GM12878 (cell line): ENCODE measurements around the gene POLR1D. TPM values are rescaled to one million over a fixed set of nuclear protein-coding genes. Genes with fewer than 3 reads are reported as not detected.
A peak's percentile ranks its signal among the peaks of the same experiment; 100 is the strongest.

Source experiments
- ATAC-seq: fragments of 200-7000 bp; cut with Tn5 transposase; 3 replicates; pipeline ENCODE4 v1.9.1; 2020; ENCODE audit warnings: mild to moderate bottlenecking, moderate library complexity
- BruUV-seq: library from RNA; stranded (reverse); fragments of 400-500 nt; replicated peaks from 2 replicates; lab custom pipeline; 2021; lab: Mats Ljungman, UMichigan
- CTCF ChIA-PET: fragments of 300-600 bp; sonication (Branson Sonifier 250); formaldehyde crosslinking; extraction: SDS; loops from one replicate; lab custom pipeline; 2021; ENCODE audit warnings: inconsistent platforms; lab: Yijun Ruan, JAX
- POLR2A ChIA-PET: fragments of 350-600 bp; formaldehyde crosslinking; extraction: SDS; loops from one replicate; lab custom pipeline; 2021; ENCODE audit warnings: inconsistent platforms; lab: Charles Lee
- RAD21 ChIA-PET: fragments of 300-600 bp; sonication (Branson Sonifier 250); formaldehyde crosslinking; loops from one replicate; lab custom pipeline; 2023; ENCODE audit warnings: antibody characterized with exemption; ENCODE audit not compliant: unreplicated experiment; lab: Charles Lee
- SMC1A ChIA-PET: fragments of 300-600 bp; sonication (Branson Sonifier 250); formaldehyde crosslinking; loops from one replicate; lab custom pipeline; 2023; ENCODE audit not compliant: unreplicated experiment, uncharacterized antibody; lab: Charles Lee
- DNase-seq: peaks from one replicate; pipeline ENCODE4 v3.0.0-alpha.2; 2011; ENCODE audit warnings: low read depth, low spot score
- FAIRE-seq: peaks from 3 replicates; lab custom pipeline; 2011; peaks lifted over from hg19 to GRCh38; lab: Jason Lieb, UNC
- H2AFZ ChIP-seq: 2 replicates; pipeline ENCODE4 v1.6.0; 2011; ENCODE audit warnings: low read depth, low read length, control low read depth; ENCODE audit not compliant: control insufficient read depth
- H3K27ac ChIP-seq: 2 replicates; pipeline ENCODE4 v1.5.1; 2011; ENCODE audit warnings: control low read depth; ENCODE audit not compliant: control insufficient read depth, insufficient read depth
- H3K27me3 ChIP-seq, 2 experiments: replicated peaks in 1 of 2; 2 replicates each; pipeline versions ENCODE4 v1.6.0 to v1.6.1; 2011; ENCODE audit warnings: low read length in 1 of 2; ENCODE audit not compliant: control insufficient read depth in 2 of 2, insufficient read depth in 2 of 2
- H3K36me3 ChIP-seq, 2 experiments: 2 replicates each; pipeline ENCODE4 v1.5.1; 2011; ENCODE audit warnings: low read length in 1 of 2; ENCODE audit not compliant: control insufficient read depth in 2 of 2, insufficient read depth in 2 of 2
- H3K4me1 ChIP-seq: 2 replicates; pipeline ENCODE4 v1.6.1; 2011; ENCODE audit warnings: mild to moderate bottlenecking, low read length, moderate library complexity, mixed read lengths; ENCODE audit not compliant: control insufficient read depth, insufficient read depth
- H3K4me2 ChIP-seq: 2 replicates; pipeline ENCODE4 v1.6.0; 2011; ENCODE audit warnings: control low read depth; ENCODE audit not compliant: control insufficient read depth, insufficient read depth
- H3K4me3 ChIP-seq: fragments of 200-600 bp; sonication (generic); 2 replicates; pipeline ENCODE4 v1.5.1; 2016
- H3K79me2 ChIP-seq: 2 replicates; pipeline ENCODE4 v1.6.0; 2011; ENCODE audit warnings: low read length; ENCODE audit not compliant: control insufficient read depth, insufficient read depth
- H3K9ac ChIP-seq: 2 replicates; pipeline ENCODE4 v1.8.0; 2011; ENCODE audit warnings: low read length, control low read depth, mixed read lengths; ENCODE audit not compliant: control insufficient read depth, insufficient read depth
- H3K9me3 ChIP-seq: replicated peaks from 3 replicates; pipeline ENCODE4 v1.5.1; 2011; ENCODE audit warnings: mild to moderate bottlenecking, low read length; ENCODE audit not compliant: control insufficient read depth, insufficient read depth
- H4K20me1 ChIP-seq: 2 replicates; pipeline ENCODE4 v1.6.0; 2011; ENCODE audit not compliant: control insufficient read depth, insufficient read depth
- ATF2 ChIP-seq: IDR thresholded peaks from 2 replicates; pipeline ENCODE4 v1.6.1; 2012; ENCODE audit warnings: low read length, inconsistent platforms
- BRCA1 ChIP-seq: IDR thresholded peaks from 2 replicates; pipeline ENCODE4 v1.6.1; 2011; ENCODE audit warnings: low read depth, low read length, improper control_type of control experiment
- EED ChIP-seq: sonication (generic); IDR thresholded peaks from 2 replicates; pipeline ENCODE4 v1.6.1; 2016; ENCODE audit warnings: antibody characterized with exemption, low read depth
- ESRRA ChIP-seq: IDR thresholded peaks from 2 replicates; pipeline ENCODE4 v1.6.1; 2012; ENCODE audit warnings: mild to moderate bottlenecking, low read length, improper control_type of control experiment
- ETV6 ChIP-seq, 2 experiments: fragments of 450-650 bp in 1 of 2; IDR thresholded peaks in 1 of 2; conservative IDR thresholded peaks in 1 of 2; 2 replicates each; pipeline ENCODE4 v1.6.1; 2014; ENCODE audit warnings: antibody characterized with exemption in 1 of 2, borderline replicate concordance in 1 of 2, low read depth in 1 of 2, mild to moderate bottlenecking in 1 of 2, moderate library complexity in 1 of 2
- KAT2A ChIP-seq: conservative IDR thresholded peaks from 2 replicates; pipeline ENCODE4 v1.6.1; 2011; ENCODE audit warnings: low read depth, low read length; ENCODE audit not compliant: control insufficient read depth
- KDM1A ChIP-seq: fragments of 200-600 bp; sonication (generic); IDR thresholded peaks from 2 replicates; pipeline ENCODE4 v1.6.1; 2016; ENCODE audit warnings: borderline replicate concordance
- MAX ChIP-seq: IDR thresholded peaks from 2 replicates; pipeline ENCODE4 v1.6.1; 2012; ENCODE audit warnings: low read depth, low read length, improper control_type of control experiment
- MEF2A ChIP-seq: IDR thresholded peaks from 2 replicates; pipeline ENCODE4 v1.6.1; 2011; ENCODE audit warnings: low read depth, mild to moderate bottlenecking, low read length, moderate library complexity; ENCODE audit not compliant: insufficient read depth
- MLLT1 ChIP-seq: fragments of 450-650 bp; IDR thresholded peaks from 2 replicates; pipeline ENCODE4 v1.6.1; 2016; ENCODE audit warnings: mild to moderate bottlenecking
- RAD21 ChIP-seq: IDR thresholded peaks from 2 replicates; pipeline ENCODE4 v1.6.1; 2011; ENCODE audit warnings: mild to moderate bottlenecking, low read depth, low read length, moderate library complexity; ENCODE audit not compliant: insufficient read depth
- RCOR1 ChIP-seq: conservative IDR thresholded peaks from 2 replicates; pipeline ENCODE4 v1.6.1; 2012; ENCODE audit warnings: low read depth, low read length, improper control_type of control experiment
- SP1 ChIP-seq: IDR thresholded peaks from one replicate; pipeline ENCODE4 v1.6.1; 2011; ENCODE audit warnings: low read depth, low read length
- SUPT20H ChIP-seq: IDR thresholded peaks from 2 replicates; pipeline ENCODE4 v1.6.1; 2011; ENCODE audit warnings: low read depth, mild to moderate bottlenecking, low read length, moderate library complexity, borderline replicate concordance; ENCODE audit not compliant: control insufficient read depth
- ZBTB40 ChIP-seq: fragments of 450-650 bp; IDR thresholded peaks from 2 replicates; pipeline ENCODE4 v1.6.1; 2016; ENCODE audit warnings: mild to moderate bottlenecking, moderate library complexity, borderline replicate concordance
- ZNF384 ChIP-seq: IDR thresholded peaks from 2 replicates; pipeline ENCODE4 v1.6.1; 2012; ENCODE audit warnings: low read depth, mild to moderate bottlenecking, low read length, improper control_type of control experiment, borderline replicate concordance
- ZZZ3 ChIP-seq: IDR thresholded peaks from 2 replicates; pipeline ENCODE4 v1.6.1; 2011; ENCODE audit warnings: low read depth; ENCODE audit not compliant: control insufficient read depth, insufficient read length
- WGBS: methylation state at CpG from one replicate; pipeline ENCODE4 v1.1.6; 2016; ENCODE audit warnings: low lambda C conversion rate; ENCODE audit not compliant: insufficient replicate concordance, insufficient coverage; ENCODE audit errors: missing lambda C conversion rate; 5-methylcytosine and 5-hydroxymethylcytosine counted together
- in situ Hi-C: fragments of 300-500 bp; cut with MboI; formaldehyde crosslinking; loops from 9 replicates; pipeline ENCODE4 v1.14.3; 2018; ENCODE audit warnings: mixed read lengths
- intact Hi-C: fragments of 100-400 bp; cut with micrococcal nuclease; formaldehyde crosslinking; loops from one replicate; pipeline ENCODE4 v1.14.2; 2022; ENCODE audit not compliant: unreplicated experiment
- polyA plus RNA-seq, 11 experiments: library from polyadenylated mRNA; depleted of rRNA in 4 of 11; unstranded in 6 of 11; stranded (reverse) in 5 of 11; fragments of >200 nt; fragmentation: Nextera tagmentation in 4 of 11; fragmentation: Illumina TruSeq in 1 of 11; extraction: Ambion mirVana in 4 of 11; extraction: Trizol in 1 of 11; gene quantifications; 1 replicate in 1 of 11; 2 replicates in 10 of 11; pipeline versions ENCODE4 v1.2.1 to v1.2.3, GENCODE V29; 2011 to 2016; ENCODE audit warnings: inconsistent platforms in 2 of 11, missing spikeins in 2 of 11, low read depth in 1 of 11
- total RNA-seq, 4 experiments: library from RNA; depleted of rRNA in 3 of 4; stranded (reverse); fragments of >200 nt in 3 of 4; fragmentation: Illumina TruSeq in 1 of 4; extraction: Trizol in 1 of 4; gene quantifications; 2 replicates each; pipeline versions ENCODE4 v1.2.1 to v1.2.3, GENCODE V29; 2013 to 2021

POLR1D gene
- total and polyA plus RNA-seq, 10 of the 15 experiments (the other 5 are each of a cell fraction or from before 2014, with no cell fraction given), result 119 to 223 (median 160) TPM

- no peak overlapping the region for H3K4me3 ChIP-seq
- H3K4me2 ChIP-seq, result peak overlapping the region; percentile 32
- peaks cover 6% of the 10 kb centered on the region; the same call in 1 of the 2 replicates for H4K20me1 ChIP-seq
- H3K79me2 ChIP-seq, result peaks cover 69% of the 10 kb centered on the region
- no peak for ATAC-seq
- no peak overlapping the region for H3K9ac ChIP-seq
- ChIA-PET SMC1A (interaction anchor here (1.5 to 2.2 kb wide), 2 partner anchors 13 to 16 kb away, joined by 4 read pairs; no protein-coding TSS in a partner anchor), RAD21 (no interaction called here), POLR2A (no interaction called here), CTCF (interaction anchor here (0.6 to 1.1 kb wide), 3 partner anchors 14 to 52 kb away, joined by 3 read pairs; no protein-coding TSS in a partner anchor)
- H3K27me3 ChIP-seq, result no peaks in the 10 kb centered on the region
- 61% methylated on average over 2 of the region's 2 CpGs for WGBS
- no peak for FAIRE-seq
- 0 out of 4 replicates have a peak, but pooled peaks cover 0 to 2% of the 10 kb centered on the region in 2 experiments for H3K36me3 ChIP-seq
- peaks cover 4% of the 10 kb centered on the region for H3K4me1 ChIP-seq
- in situ Hi-C loops, result no loop called here
- BruUV-seq, result no TSS peak
- TF ChIP-seq MEF2A, result no peak
- TF ChIP-seq MLLT1, result no peak
- no peak for TF ChIP-seq MAX
- no peak for TF ChIP-seq EED
- no peak for TF ChIP-seq KAT2A
- TF ChIP-seq RAD21, result no peak
- no peak for TF ChIP-seq SP1
- TF ChIP-seq SUPT20H, result no peak
- TF ChIP-seq ZZZ3, result no peak
- no peak for TF ChIP-seq ZNF384
- TF ChIP-seq KDM1A, result no peak
- TF ChIP-seq BRCA1, result no peak
- no peak for TF ChIP-seq ATF2
- TF ChIP-seq ZBTB40, result no peak
- no peak for TF ChIP-seq RCOR1
- TF ChIP-seq ETV6 (conservative IDR thresholded peaks at IDR 0.05 in 1 of 2, IDR thresholded peaks at IDR 0.05 in 1 of 2; ENCODE audit: borderline replicate concordance in 1 of 2, low read depth in 1 of 2), result no peak
- no peak for TF ChIP-seq ESRRA
- no peak overlapping the region for H3K27ac ChIP-seq
- no peak overlapping the region for H2AFZ ChIP-seq
- DNase-seq, result no peak
- intact Hi-C loops, result no loop called here
- H3K9me3 ChIP-seq, result no peaks in the 10 kb centered on the region
Observed at GRCh38 chr13:27625839-27626238, 4.1 kb downstream of the POLR1D start.
